CD4-positive, alpha-beta T cell treated with Interleukin-4 for 1 hour (primary cell): ENCODE results near the gene PTBP1.

Experiments used
- DNase-seq, 2 donors: peaks; one replicate each; pipeline ENCODE4 v3.0.0-alpha.2; 2020 to 2022

Gene PTBP1

DNA sequence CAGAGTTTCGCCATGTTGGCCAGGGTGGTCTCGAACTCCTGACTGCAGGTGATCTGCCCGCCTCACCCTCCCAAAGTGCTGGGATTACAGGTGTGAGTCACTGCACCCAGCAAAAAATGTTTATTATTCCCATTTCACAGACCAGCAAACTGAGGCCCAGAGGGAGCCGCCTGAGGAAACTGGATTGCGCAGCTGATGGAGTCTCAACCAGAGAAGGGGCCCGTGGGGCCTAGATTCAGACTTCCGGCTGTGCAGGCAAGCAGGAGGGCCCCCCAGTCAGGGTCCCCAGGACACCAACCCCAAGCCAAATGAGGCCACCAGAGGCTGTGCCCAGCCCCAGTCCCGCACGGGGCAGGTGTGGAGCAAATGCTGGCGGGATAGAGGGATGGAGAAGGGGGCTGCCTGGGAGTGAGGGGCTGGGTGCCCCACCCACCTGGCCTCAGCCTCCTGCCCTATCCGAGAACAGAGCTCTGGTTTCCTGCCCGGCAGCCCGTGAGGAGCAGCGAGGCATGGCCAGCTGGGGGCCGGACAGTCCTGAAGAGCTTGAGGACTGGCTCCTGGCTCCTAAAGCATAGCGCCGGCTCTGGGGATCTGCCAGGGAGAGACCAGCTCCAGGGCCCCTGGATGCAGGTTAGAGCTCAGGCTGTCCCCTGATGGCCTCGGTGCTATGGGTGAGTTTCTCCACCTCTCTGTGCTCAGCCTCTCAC is 24.4 kb upstream of the PTBP1 start:
- DNase-seq, result no peak

GRCh38 chr19:776549-776948 is 20.7 kb upstream of the PTBP1 start:
- DNase-seq, result no peak

- DNase-seq, result no peak
These were observed 18.2 kb upstream of the PTBP1 start for GRCh38 chr19:778910-779653.

DNA sequence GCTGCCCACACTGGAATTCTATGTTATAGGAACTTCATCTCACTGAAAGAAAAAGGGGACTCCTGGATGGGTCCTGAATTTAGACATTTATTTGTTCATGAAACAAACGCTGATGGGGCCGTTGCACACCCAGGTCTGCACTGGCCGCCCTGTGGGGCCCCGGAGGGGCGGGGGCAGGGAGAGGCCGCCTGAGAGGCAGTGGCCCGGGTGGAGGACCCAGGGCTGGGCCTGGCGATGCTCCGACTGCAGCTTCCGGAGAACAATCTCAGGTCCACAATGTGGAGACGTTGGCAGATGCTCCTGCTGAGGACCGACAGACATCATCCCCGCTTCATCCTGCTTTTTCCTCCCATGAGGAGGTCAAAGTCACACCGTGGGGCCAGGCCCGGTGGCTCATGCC is 16.3 kb upstream of the PTBP1 start:
- no peak for DNase-seq

DNA sequence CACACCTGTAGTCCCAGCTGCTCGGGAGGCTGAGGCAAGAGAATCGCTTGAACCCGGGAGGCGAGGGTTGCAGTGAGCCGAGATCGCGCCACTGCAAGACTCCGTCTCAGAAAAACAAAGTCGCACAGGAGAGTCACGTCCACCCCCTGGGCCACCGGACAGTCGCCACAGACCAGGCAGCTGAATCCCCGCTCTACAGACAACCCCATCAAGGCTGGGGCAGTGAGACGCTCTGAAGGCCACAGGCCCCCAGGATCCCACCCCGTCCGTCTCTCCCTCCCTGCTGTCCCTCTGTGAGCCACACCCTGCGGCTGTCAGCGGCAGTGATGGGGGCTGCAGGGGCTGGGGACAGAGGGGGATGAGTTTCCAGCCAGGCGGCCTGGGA is 15.5 kb upstream of the PTBP1 start:
- no peak for DNase-seq

DNA sequence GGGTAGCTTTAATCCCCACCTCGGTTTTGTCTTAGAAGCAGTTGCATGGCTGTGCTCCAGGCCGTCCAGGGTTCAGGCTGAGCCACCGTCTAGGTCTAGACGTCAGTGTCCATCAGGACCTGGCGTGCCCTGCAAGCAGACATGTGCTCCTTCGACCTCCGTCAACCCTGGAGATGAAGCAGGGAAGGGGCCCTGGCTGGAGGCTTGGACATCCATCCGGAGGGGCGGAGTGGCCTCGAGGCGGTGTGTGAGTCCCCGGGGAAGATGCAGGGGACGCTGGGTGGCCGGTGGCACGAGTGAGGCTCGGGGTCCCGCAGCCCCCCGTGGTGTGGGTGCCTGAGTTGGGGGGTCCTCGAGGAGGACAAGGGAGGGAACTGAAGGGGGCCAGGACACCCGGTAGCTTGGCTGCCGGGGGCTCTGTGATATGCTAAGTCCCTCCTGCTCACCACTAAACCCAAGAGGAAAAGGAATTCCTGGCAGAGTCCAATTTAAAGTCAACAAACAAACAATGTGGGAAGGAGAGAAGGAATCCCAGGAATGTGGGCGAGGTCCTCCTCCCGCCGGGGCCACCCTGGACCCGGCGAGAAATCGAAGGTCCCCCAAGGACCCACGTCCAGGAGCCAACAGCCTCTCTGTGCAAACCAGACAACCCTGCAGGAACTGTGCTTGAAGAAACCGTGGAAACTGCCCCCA is 14.9 kb upstream of the PTBP1 start:
- DNase-seq, result no peak

GRCh38 chr19:782878-783668 is 14.2 kb upstream of the PTBP1 start:
- no peak for DNase-seq

- DNase-seq, result no peak
These were observed 12.7 kb upstream of the PTBP1 start for GRCh38 chr19:784541-784940.

DNA sequence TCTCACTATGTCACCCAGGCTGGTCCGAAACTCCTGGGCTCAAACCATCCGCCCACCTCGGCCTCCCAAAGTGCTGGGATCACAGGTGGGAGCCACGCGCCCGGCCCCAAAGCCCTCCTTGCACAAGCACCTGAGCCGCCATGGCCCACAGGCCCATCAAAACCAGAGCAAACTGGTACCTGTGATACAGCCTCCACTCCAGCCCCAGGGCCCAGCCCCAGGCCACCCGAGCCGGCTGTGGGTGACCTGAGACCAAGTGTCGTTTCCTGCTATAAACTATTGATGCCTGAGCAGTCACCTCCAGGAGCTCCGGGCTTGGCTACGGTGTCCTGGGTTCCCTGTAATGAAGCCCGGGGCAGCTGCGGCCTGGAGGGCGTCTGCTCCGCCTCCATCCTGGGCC is 9.7 kb upstream of the PTBP1 start:
- no peak for DNase-seq

DNA sequence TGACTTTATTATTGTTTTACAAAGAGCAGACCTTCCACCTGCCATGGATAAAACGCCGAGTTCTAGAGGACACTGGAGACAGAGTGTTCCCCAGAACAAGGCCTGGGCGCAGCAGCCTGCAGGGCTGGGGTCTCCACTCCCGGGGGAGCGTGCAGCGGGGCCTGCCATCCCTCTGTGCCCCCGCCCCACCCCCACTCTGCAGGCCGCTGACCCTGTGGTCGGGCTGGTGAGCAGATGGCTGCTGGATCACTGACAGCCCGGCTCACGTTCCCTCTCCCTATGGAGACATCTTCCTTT is 8.6 kb upstream of the PTBP1 start:
- DNase-seq, result no peak

GRCh38 chr19:788983-789700 is 8.1 kb upstream of the PTBP1 start:
- peak in 1 of 2 donors; percentile 28 for DNase-seq

DNA sequence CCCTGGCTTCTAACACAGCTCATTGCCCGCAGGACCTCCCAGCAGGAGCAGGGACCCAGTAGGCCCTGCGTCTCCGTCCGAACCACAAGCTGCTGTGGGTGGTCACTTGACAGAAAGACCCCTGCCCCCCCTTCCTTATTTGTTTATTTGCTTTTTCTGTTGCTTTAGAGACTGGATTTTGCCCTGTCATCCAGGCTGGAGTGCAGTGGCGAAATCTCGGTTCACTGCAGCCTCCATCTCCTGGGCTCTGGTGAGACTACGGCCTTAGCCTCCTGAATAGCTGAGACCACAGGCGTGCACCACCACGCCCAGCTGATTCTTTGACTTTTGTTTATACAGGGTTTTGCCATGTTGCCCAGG is 7.6 kb upstream of the PTBP1 start:
- DNase-seq, result no peak

DNA sequence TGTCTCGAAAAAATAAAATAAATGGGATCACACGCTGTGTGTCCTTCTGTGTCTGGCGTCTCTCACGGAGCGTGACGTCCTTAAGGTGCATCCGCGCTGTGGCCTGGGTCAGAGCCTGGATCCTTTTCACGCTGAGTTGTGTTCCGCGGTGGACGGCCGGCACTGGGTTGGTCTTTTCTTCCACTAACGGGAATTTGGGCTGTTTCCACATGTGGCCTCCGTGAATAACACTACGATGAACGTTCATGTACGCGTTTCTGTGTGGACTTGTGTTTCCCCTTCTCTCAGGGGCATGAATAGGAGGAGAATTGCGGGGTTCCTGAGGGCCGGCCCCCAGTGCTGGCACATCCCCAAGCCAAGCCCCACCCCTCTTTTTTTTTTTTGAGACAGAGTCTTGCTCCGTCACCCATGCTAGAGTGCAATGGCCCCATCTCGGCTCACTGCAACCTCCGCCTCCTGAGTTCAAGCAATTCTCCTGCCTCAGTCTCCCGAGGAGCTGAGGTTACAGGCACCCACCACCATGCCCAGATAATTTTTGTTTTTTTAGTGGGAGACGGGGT is 6.2 kb upstream of the PTBP1 start:
- DNase-seq, result no peak

DNA sequence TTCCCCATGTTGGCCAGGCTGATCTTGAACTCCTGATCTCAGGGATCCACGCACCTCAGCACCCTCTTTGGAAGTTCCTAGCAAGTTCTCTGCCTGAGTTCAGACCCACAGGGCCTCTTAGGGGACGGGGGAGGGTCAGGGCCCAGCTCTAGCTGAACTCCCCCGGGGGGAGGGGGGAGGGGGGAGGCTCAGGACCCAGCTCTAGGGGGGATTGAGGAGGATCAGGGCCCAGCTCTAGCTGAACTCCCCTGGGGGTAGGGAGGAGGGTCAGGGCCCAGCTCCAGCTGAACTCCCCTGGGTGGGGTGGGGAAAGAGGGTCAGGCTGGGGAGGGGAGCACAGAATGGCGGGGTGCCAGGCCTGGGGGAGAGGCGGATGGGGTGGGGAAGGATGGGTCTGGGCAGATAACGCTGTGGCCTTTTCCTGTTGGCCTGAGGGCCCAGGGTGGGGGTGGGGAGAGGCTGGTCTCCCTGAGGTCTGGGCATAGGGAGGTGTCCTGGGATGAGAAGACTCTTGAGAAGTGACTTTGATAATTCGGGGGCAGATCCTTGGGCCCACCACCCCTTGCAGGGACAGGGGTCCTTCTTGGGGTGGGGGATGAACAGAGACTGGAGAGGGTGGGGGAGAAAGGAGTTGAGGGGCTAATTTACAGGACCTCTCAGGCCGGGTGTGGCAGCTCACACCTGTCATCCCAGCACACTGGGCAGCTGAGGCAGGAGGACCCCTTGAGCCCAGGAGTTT is 5.5 kb upstream of the PTBP1 start:
- no peak for DNase-seq

- DNase-seq, result no peak
These were observed 4.9 kb upstream of the PTBP1 start for GRCh38 chr19:792306-792885.

- DNase-seq, result no peak
These were observed 3.4 kb upstream of the PTBP1 start for GRCh38 chr19:793806-794205.

DNA sequence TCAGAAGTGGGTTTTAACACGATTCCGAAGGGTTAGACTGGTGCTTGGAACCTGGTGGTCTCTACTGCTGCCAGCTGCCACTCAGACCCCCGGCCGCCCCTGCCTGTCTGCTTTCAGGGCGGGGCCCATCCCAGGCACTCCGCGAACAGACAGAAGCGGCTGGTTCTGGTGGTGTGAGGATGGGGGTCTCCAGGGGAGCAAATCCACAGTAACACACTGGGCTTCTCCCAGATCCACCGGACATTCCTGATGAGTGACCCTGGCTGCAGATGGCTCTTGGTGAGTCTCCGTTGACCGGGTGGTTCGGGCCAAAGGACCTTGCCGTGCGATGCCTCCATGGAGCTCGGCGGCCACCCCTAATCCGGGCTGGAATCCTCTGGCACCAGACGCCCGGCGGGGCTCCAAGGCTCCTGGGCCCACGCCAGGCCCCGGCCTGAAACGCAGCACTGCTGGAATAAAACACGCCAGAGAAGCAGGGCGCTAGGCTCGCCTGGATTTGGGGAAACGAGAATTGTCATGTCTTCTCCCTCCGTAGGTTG is 2.1 kb upstream of the PTBP1 start:
- no peak for DNase-seq

- no peak for DNase-seq
These were observed 1.3 kb upstream of the PTBP1 start for GRCh38 chr19:795691-796581.

DNA sequence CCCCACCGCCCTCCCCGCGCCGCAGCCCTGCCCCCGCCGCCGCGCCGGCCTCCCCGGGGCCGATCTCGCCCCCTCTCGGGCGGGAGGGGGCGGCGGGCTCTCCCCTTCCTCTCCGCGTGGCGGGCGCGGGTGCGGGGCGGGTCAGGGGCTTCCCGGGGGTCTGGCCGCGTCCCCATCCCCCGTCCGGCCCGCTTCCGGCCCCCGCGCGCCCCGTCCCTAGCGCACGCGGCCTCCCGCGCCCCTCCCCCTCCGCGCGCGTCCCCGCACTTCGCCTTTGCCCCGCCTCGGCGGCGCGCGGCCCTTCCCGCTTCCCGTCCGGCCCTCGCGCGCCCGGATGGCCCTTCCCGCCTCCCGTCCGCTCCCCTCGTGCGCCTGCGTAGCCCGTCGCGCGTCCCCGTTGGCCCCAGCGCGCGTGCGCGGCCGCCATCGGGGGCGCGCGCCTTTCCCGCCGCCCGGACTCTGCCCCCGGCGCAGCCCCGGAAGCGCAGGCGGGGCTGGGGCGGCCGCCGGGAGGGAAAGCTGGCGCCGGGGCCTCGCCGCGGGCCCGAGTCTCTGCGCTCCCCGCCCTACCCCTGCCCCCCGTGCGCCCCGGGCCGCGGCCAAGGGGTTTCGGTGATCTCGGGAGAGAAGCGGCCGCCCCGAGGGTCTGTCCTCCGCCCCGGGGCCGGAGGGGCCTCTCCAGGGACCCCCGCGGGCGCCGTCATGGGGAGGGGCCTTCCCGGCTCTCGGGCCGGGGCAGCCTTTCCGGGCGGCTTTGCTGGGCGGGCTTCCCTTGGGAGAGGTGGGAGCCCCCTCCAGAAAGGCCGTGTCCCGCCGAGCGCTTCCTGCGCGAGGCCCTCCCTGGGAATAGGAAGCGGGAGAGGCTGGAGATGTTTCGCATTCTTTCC is 519 bp downstream of the PTBP1 start:
- DNase-seq, result peak; percentile 89 to 90
